GM19328 (cell line): ENCODE data around the gene UBR3.

Experiments used
- ATAC-seq: cut with Tn5 transposase; IDR thresholded peaks from one replicate; pipeline ENCODE4 v1.9.1; 2021; ENCODE audit warnings: mild to moderate bottlenecking, moderate library complexity; ENCODE audit not compliant: unreplicated experiment

The UBR3 gene

GRCh38 chr2:169994752-169995151 lies 167.5 kb downstream of the UBR3 start:
- no peak for ATAC-seq

GRCh38 chr2:169997140-169997887 lies 170.1 kb downstream of the UBR3 start:
- no peak for ATAC-seq

- ATAC-seq: no peak
These were observed 171.8 kb downstream of the UBR3 start for GRCh38 chr2:169999054-169999453.

- ATAC-seq: no peak
These were observed 174.8 kb downstream of the UBR3 start for GRCh38 chr2:170002096-170002495.

- no peak for ATAC-seq
These were observed 178.4 kb downstream of the UBR3 start for GRCh38 chr2:170005702-170006101.

- ATAC-seq: no peak
These were observed 179.5 kb downstream of the UBR3 start for GRCh38 chr2:170006587-170007325.

- ATAC-seq: no peak
These were observed 182.0 kb downstream of the UBR3 start for GRCh38 chr2:170009209-170009608.

- ATAC-seq: no peak
These were observed 185.5 kb downstream of the UBR3 start for GRCh38 chr2:170012773-170013172.

GRCh38 chr2:170013802-170014551 lies 186.7 kb downstream of the UBR3 start:
- ATAC-seq: no peak

- ATAC-seq: no peak
These were observed 187.5 kb downstream of the UBR3 start for GRCh38 chr2:170014769-170015168.

- ATAC-seq: no peak
These were observed 190.7 kb downstream of the UBR3 start for GRCh38 chr2:170017860-170018532.

GRCh38 chr2:170019060-170019805 lies 192.0 kb downstream of the UBR3 start:
- no peak for ATAC-seq

GRCh38 chr2:170020777-170021176 lies 193.5 kb downstream of the UBR3 start:
- ATAC-seq: no peak

GRCh38 chr2:170022692-170023091 lies 195.4 kb downstream of the UBR3 start:
- ATAC-seq: no peak

GRCh38 chr2:170024721-170025120 lies 197.5 kb downstream of the UBR3 start:
- ATAC-seq: no peak

GRCh38 chr2:170025223-170025622 lies 198.0 kb downstream of the UBR3 start:
- no peak for ATAC-seq

GRCh38 chr2:170026361-170026760 lies 199.1 kb downstream of the UBR3 start:
- no peak for ATAC-seq

- ATAC-seq: no peak
These were observed 202.3 kb downstream of the UBR3 start for GRCh38 chr2:170029551-170029950.

GRCh38 chr2:170030040-170030439 lies 202.8 kb downstream of the UBR3 start:
- ATAC-seq: no peak

GRCh38 chr2:170031288-170031687 lies 204.0 kb downstream of the UBR3 start:
- ATAC-seq: no peak
